GM23338 (cell line): ENCODE data around the gene SRMS. TPM values are rescaled to one million over a fixed set of nuclear protein-coding genes. Genes with fewer than 3 reads are reported as not detected.

Experiments used
- ATAC-seq: fragments of 200-7000 bp; cut with Tn5 transposase; 3 replicates; pipeline ENCODE4 v1.9.1; 2020
- DNase-seq: peaks from one replicate; pipeline ENCODE4 v3.0.0-alpha.2; 2015; ENCODE audit warnings: low spot score
- H2AFZ ChIP-seq: fragments of 200-600 bp; sonication (generic); 2 replicates; pipeline ENCODE4 v1.8.0; 2016; ENCODE audit warnings: antibody characterized with exemption, mild to moderate bottlenecking, moderate library complexity
- H3F3A ChIP-seq: fragments of 200-600 bp; sonication (generic); replicated peaks from 2 replicates; pipeline ENCODE4 v1.8.0; 2017; ENCODE audit warnings: antibody characterized with exemption, mixed run types, low read depth
- H3K27ac ChIP-seq: fragments of 200-600 bp; sonication (generic); 2 replicates; pipeline ENCODE4 v1.6.1; 2016; ENCODE audit warnings: low read depth
- H3K27me3 ChIP-seq: fragments of 200-600 bp; sonication (generic); 2 replicates; pipeline ENCODE4 v1.8.0; 2016; ENCODE audit warnings: mild to moderate bottlenecking, mixed run types, moderate library complexity; ENCODE audit not compliant: insufficient read depth
- H3K36me3 ChIP-seq: fragments of 200-600 bp; sonication (generic); 2 replicates; pipeline ENCODE4 v1.8.0; 2016; ENCODE audit warnings: mild to moderate bottlenecking; ENCODE audit not compliant: insufficient read depth
- H3K4me1 ChIP-seq: fragments of 200-600 bp; sonication (generic); 2 replicates; pipeline ENCODE4 v1.8.0; 2016; ENCODE audit warnings: mild to moderate bottlenecking, moderate library complexity; ENCODE audit not compliant: insufficient read depth
- H3K4me2 ChIP-seq: fragments of 200-600 bp; sonication (generic); 2 replicates; pipeline ENCODE4 v1.7.1; 2017; ENCODE audit warnings: mixed run types
- H3K4me3 ChIP-seq: fragments of 200-600 bp; sonication (generic); 2 replicates; pipeline ENCODE4 v1.6.1; 2016; ENCODE audit warnings: mixed run types
- H3K79me2 ChIP-seq: fragments of 200-600 bp; sonication (generic); replicated peaks from 2 replicates; pipeline ENCODE4 v1.8.0; 2017; ENCODE audit warnings: mild to moderate bottlenecking; ENCODE audit not compliant: insufficient read depth
- H3K9me2 ChIP-seq: fragments of 200-600 bp; sonication (generic); 2 replicates; pipeline ENCODE4 v1.8.0; 2017; ENCODE audit not compliant: insufficient read depth
- H4K20me1 ChIP-seq: fragments of 200-600 bp; sonication (generic); replicated peaks from 2 replicates; pipeline ENCODE4 v1.8.0; 2017; ENCODE audit warnings: mild to moderate bottlenecking; ENCODE audit not compliant: insufficient read depth
- H3K27ac Mint-ChIP-seq: 2 replicates; pipeline ENCODE4 v1.8.0; 2020; ENCODE audit warnings: inconsistent platforms, mild to moderate bottlenecking, moderate library complexity, mixed read lengths
- H3K27me3 Mint-ChIP-seq: 3 replicates; pipeline ENCODE4 v1.8.0; 2022; ENCODE audit warnings: low read depth, mild to moderate bottlenecking, moderate library complexity, mixed read lengths, inconsistent platforms; ENCODE audit not compliant: insufficient read depth, poor library complexity
- H3K36me3 Mint-ChIP-seq: 3 replicates; pipeline ENCODE4 v1.8.0; 2021; ENCODE audit warnings: low read depth, mild to moderate bottlenecking, inconsistent platforms, moderate library complexity, mixed read lengths
- H3K4me1 Mint-ChIP-seq: 3 replicates; pipeline ENCODE4 v1.8.0; 2020; ENCODE audit warnings: mild to moderate bottlenecking, inconsistent platforms, mixed read lengths
- H3K4me3 Mint-ChIP-seq: 3 replicates; pipeline ENCODE4 v1.8.0; 2021; ENCODE audit warnings: moderate library complexity, mild to moderate bottlenecking, inconsistent platforms, mixed read lengths
- H3K9me3 Mint-ChIP-seq: 3 replicates; pipeline ENCODE4 v1.8.0; 2020; ENCODE audit warnings: moderate library complexity, mild to moderate bottlenecking, inconsistent platforms, mixed read lengths
- CREB1 ChIP-seq: fragments of 250-450 bp; sonication (Bioruptor Pico); IDR thresholded peaks from 2 replicates; pipeline ENCODE4 v1.5.0; 2020; ENCODE audit warnings: low read depth, mild to moderate bottlenecking, moderate library complexity
- EZH2 ChIP-seq: fragments of 200-600 bp; sonication (generic); IDR thresholded peaks from one replicate; pipeline ENCODE4 v1.8.0; 2017; ENCODE audit warnings: antibody characterized with exemption, mild to moderate bottlenecking, low read depth; ENCODE audit not compliant: unreplicated experiment
- EZH2phosphoT487 ChIP-seq: fragments of 200-600 bp; sonication (generic); IDR thresholded peaks from one replicate; pipeline ENCODE4 v1.8.1; 2018; ENCODE audit warnings: antibody characterized with exemption; ENCODE audit not compliant: unreplicated experiment
- JUNB ChIP-seq: IDR thresholded peaks from one replicate; pipeline ENCODE4 v1.6.1; 2016; ENCODE audit warnings: antibody characterized with exemption; ENCODE audit not compliant: unreplicated experiment
- NANOG ChIP-seq: IDR thresholded peaks from 2 replicates; pipeline ENCODE4 v1.6.1; 2016; ENCODE audit warnings: antibody characterized with exemption, borderline replicate concordance
- STAT1 ChIP-seq: IDR thresholded peaks from one replicate; pipeline ENCODE4 v1.6.1; 2016; ENCODE audit warnings: antibody characterized with exemption; ENCODE audit not compliant: unreplicated experiment
- ZNF114 ChIP-seq: fragments of 250-450 bp; sonication (Bioruptor Pico); IDR thresholded peaks from 2 replicates; pipeline ENCODE4 v1.5.0; 2020; ENCODE audit warnings: mild to moderate bottlenecking, moderate library complexity
- ZNF331 ChIP-seq: fragments of 250-450 bp; sonication (Bioruptor Pico); IDR thresholded peaks from 2 replicates; pipeline ENCODE4 v1.5.0; 2020; ENCODE audit warnings: low read depth, mild to moderate bottlenecking, moderate library complexity
- polyA plus RNA-seq: library from polyadenylated mRNA; unstranded; fragments of >200 nt; fragmentation: Nextera tagmentation; extraction: Ambion mirVana; gene quantifications from 2 replicates; pipeline ENCODE4 v1.2.1, GENCODE V29; 2016
- total RNA-seq: library from RNA; depleted of rRNA; stranded (reverse); fragments of >200 nt; shearing (Covaris generic); gene quantifications from 2 replicates; pipeline ENCODE4 v1.2.3, GENCODE V29; 2014
- TF ChIP-seq, protein P1 (sequence below): IDR thresholded peaks from one replicate; pipeline ENCODE4 v1.6.1; 2018; ENCODE audit warnings: antibody characterized with exemption; ENCODE audit not compliant: unreplicated experiment
- TF ChIP-seq, protein P2 (sequence below), 2 experiments: fragments of 200-600 bp in 1 of 2; sonication (generic) in 1 of 2; conservative IDR thresholded peaks; 2 replicates each; pipeline versions ENCODE4 v1.5.1 to v1.6.1; 2016 to 2017; ENCODE audit warnings: antibody characterized with exemption in 2 of 2, low read depth in 2 of 2, mild to moderate bottlenecking in 2 of 2, moderate library complexity in 1 of 2

The SRMS gene
- total and polyA plus RNA-seq, 2 experiments from 2014 or later = 0.23 to 0.59 TPM

DNA sequence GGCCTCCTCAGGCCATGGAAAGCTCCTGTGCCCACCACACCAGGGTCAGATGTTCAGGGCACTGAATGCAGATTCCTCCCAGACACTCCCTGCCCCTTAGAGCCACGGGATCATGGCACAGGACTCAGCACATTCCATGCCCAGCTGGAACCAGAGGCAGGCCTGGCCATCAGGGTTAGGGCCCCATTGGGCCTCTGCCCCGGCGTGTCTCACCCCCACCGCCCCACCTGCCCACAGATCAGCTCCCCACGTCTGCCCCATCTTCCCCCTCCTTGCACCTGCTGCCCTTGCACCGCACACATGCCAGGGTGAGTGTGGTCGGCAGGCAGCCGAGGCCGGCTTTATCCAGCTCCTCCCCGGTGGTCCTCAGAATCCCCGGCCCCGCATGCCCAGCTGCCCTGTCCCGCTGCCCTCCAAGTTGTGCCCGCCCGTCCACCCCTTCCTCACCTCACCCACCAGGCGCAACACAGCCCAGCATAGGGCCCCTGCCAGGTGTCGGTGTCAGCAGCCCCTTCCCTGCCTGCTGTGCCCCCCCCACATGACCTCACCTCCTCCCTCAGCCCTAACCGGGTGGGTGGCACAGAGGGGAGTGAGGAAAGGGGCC lies 2.2 kb upstream of the SRMS start (continued):
- TF ChIP-seq, protein P1, sequence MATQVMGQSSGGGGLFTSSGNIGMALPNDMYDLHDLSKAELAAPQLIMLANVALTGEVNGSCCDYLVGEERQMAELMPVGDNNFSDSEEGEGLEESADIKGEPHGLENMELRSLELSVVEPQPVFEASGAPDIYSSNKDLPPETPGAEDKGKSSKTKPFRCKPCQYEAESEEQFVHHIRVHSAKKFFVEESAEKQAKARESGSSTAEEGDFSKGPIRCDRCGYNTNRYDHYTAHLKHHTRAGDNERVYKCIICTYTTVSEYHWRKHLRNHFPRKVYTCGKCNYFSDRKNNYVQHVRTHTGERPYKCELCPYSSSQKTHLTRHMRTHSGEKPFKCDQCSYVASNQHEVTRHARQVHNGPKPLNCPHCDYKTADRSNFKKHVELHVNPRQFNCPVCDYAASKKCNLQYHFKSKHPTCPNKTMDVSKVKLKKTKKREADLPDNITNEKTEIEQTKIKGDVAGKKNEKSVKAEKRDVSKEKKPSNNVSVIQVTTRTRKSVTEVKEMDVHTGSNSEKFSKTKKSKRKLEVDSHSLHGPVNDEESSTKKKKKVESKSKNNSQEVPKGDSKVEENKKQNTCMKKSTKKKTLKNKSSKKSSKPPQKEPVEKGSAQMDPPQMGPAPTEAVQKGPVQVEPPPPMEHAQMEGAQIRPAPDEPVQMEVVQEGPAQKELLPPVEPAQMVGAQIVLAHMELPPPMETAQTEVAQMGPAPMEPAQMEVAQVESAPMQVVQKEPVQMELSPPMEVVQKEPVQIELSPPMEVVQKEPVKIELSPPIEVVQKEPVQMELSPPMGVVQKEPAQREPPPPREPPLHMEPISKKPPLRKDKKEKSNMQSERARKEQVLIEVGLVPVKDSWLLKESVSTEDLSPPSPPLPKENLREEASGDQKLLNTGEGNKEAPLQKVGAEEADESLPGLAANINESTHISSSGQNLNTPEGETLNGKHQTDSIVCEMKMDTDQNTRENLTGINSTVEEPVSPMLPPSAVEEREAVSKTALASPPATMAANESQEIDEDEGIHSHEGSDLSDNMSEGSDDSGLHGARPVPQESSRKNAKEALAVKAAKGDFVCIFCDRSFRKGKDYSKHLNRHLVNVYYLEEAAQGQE = no peak
- no peak for TF ChIP-seq STAT1
- TF ChIP-seq CREB1 (CRISPR knock-in tag) = no peak
- TF ChIP-seq JUNB = no peak
- TF ChIP-seq ZNF114 (CRISPR knock-in tag) = no peak
- TF ChIP-seq ZNF331 (CRISPR knock-in tag) = no peak

DNA sequence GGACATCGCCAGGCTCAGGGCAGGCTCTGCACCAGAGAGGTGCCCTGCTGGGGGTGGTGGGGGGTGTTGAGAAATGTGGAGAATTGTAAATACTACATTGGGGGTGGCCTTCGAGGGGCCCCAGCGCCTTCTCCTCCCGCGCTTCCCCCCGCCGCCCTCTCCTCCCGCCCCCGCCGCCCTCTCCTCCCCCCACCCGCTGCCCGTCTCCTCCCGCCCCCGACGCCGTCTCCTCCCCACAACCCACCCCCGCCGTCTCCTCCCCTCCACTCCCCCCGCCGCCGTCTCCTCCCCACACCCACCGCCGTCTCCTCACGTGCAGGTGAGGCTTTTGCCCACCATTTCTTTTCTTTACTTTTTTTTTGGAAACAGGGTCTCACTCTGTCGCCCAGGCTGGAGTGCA lies 1.5 kb upstream of the SRMS start:
- H4K20me1 ChIP-seq = no peaks in the 10 kb centered on the region
- H3K27ac ChIP-seq = no peak overlapping the region
- Mint-ChIP-seq H3K4me3 (no peak overlapping the region), H3K36me3 (no peaks in the 10 kb centered on the region; the same call in 2 of the 3 replicates), H3K27me3 (peaks cover 14% of the 10 kb centered on the region), H3K27ac (no peak overlapping the region), H3K9me3 (no peaks in the 10 kb centered on the region; the same call in 2 of the 3 replicates), H3K4me1 (peaks cover 22% of the 10 kb centered on the region)
- no peaks in the 10 kb centered on the region for H3K36me3 ChIP-seq
- no peaks in the 10 kb centered on the region for H3K79me2 ChIP-seq
- no peak for DNase-seq
- no peaks in the 10 kb centered on the region for H3K9me2 ChIP-seq
- no peaks in the 10 kb centered on the region for H3K27me3 ChIP-seq
- no peak overlapping the region for H3K4me3 ChIP-seq
- H3F3A ChIP-seq = peaks cover 7% of the 10 kb centered on the region; the same call in 1 of the 2 replicates
- H3K4me2 ChIP-seq = no peak overlapping the region
- no peak for ATAC-seq
- peaks cover 12% of the 10 kb centered on the region; the same call in 1 of the 2 replicates for H3K4me1 ChIP-seq
- no peak overlapping the region for H2AFZ ChIP-seq
- TF ChIP-seq EZH2phosphoT487 = no peak
- TF ChIP-seq CREB1 (CRISPR knock-in tag) = no peak
- TF ChIP-seq NANOG = no peak
- TF ChIP-seq, protein P1 = no peak
- TF ChIP-seq, protein P2, sequence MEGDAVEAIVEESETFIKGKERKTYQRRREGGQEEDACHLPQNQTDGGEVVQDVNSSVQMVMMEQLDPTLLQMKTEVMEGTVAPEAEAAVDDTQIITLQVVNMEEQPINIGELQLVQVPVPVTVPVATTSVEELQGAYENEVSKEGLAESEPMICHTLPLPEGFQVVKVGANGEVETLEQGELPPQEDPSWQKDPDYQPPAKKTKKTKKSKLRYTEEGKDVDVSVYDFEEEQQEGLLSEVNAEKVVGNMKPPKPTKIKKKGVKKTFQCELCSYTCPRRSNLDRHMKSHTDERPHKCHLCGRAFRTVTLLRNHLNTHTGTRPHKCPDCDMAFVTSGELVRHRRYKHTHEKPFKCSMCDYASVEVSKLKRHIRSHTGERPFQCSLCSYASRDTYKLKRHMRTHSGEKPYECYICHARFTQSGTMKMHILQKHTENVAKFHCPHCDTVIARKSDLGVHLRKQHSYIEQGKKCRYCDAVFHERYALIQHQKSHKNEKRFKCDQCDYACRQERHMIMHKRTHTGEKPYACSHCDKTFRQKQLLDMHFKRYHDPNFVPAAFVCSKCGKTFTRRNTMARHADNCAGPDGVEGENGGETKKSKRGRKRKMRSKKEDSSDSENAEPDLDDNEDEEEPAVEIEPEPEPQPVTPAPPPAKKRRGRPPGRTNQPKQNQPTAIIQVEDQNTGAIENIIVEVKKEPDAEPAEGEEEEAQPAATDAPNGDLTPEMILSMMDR (conservative IDR thresholded peaks at IDR 0.05; ENCODE audit: low read depth in 2 of 2) = no peak
- no peak for TF ChIP-seq ZNF331 (CRISPR knock-in tag)
- TF ChIP-seq EZH2 = no peak
- no peak for TF ChIP-seq STAT1
